ENCODE results near the gene EHMT1. TPM values are rescaled to one million over a fixed set of nuclear protein-coding genes. Genes with fewer than 3 reads are reported as not detected.

EHMT1 gene
- total RNA-seq, 4 donors from 2014 or later: 77.1 to 149 (median 86.6) TPM

GRCh38 chr9:137811283-137811870 lies 192.6 kb downstream of the EHMT1 start:
- H3K27ac ChIP-seq: no peak overlapping the region
- peaks cover 65% of the 10 kb centered on the region for H3K36me3 ChIP-seq
- H3K9me3 ChIP-seq: no peaks in the 10 kb centered on the region
- no peak overlapping the region for H3K4me3 ChIP-seq
- WGBS: 71% methylated on average over 19 of the region's 30 CpGs
- no peaks in the 10 kb centered on the region for H3K27me3 ChIP-seq
- DNase-seq (ENCODE audit: low spot score in 2 of 2): peak in 1 of 2 donors; percentile 59
- peaks cover 8% of the 10 kb centered on the region for H3K4me1 ChIP-seq
- TF ChIP-seq POLR2A (IDR thresholded peaks at IDR 0.05) (no peak), POLR2AphosphoS5 (IDR thresholded peaks at IDR 0.05) (no peak), CTCF (IDR thresholded peaks at IDR 0.05) (no peak), EP300 (IDR thresholded peaks at IDR 0.05) (no peak)

- no peak overlapping the region for H3K4me3 ChIP-seq
- H3K27ac ChIP-seq: no peak overlapping the region
Observed at GRCh38 chr9:137812356-137813023, 193.7 kb downstream of the EHMT1 start.

GRCh38 chr9:137813167-137813566 lies 194.4 kb downstream of the EHMT1 start:
- H3K27me3 ChIP-seq: no peaks in the 10 kb centered on the region
- H3K27ac ChIP-seq: no peak overlapping the region
- no peaks in the 10 kb centered on the region for H3K9me3 ChIP-seq
- DNase-seq (ENCODE audit: low spot score in 2 of 2): peak in 1 of 2 donors; percentile 50
- TF ChIP-seq POLR2AphosphoS5 (IDR thresholded peaks at IDR 0.05): no peak
- no peak for TF ChIP-seq POLR2A (IDR thresholded peaks at IDR 0.05)
- TF ChIP-seq CTCF (IDR thresholded peaks at IDR 0.05): no peak
- no peak for TF ChIP-seq EP300 (IDR thresholded peaks at IDR 0.05)
- H3K4me1 ChIP-seq: peaks cover 8% of the 10 kb centered on the region
- WGBS: 100% methylated on average over 3 of the region's 19 CpGs
- H3K4me3 ChIP-seq: no peak overlapping the region
- H3K36me3 ChIP-seq: peaks cover 83% of the 10 kb centered on the region

More at GRCh38 chr9:137812356-137813023, 193.7 kb downstream of the EHMT1 start:
- WGBS: 94% methylated on average over 9 of the region's 9 CpGs
- TF ChIP-seq POLR2AphosphoS5 (IDR thresholded peaks at IDR 0.05): no peak
- no peak for TF ChIP-seq EP300 (IDR thresholded peaks at IDR 0.05)
- TF ChIP-seq POLR2A (IDR thresholded peaks at IDR 0.05): no peak
- TF ChIP-seq CTCF (IDR thresholded peaks at IDR 0.05): no peak
- Histone ChIP-seq H3K4me1 (peaks cover 8% of the 10 kb centered on the region), H3K27me3 (no peaks in the 10 kb centered on the region), H3K36me3 (peaks cover 76% of the 10 kb centered on the region), H3K9me3 (no peaks in the 10 kb centered on the region)
- peak in 1 of 2 donors; percentile 34 for DNase-seq (ENCODE audit: low spot score in 2 of 2)

GRCh38 chr9:137813651-137814415 lies 195.0 kb downstream of the EHMT1 start:
- Histone ChIP-seq H3K36me3 (peaks cover 83% of the 10 kb centered on the region), H3K4me3 (no peak overlapping the region), H3K4me1 (peaks cover 8% of the 10 kb centered on the region), H3K27ac (no peak overlapping the region), H3K9me3 (no peaks in the 10 kb centered on the region), H3K27me3 (no peaks in the 10 kb centered on the region)
- 79% methylated on average over 24 of the region's 26 CpGs for WGBS
- no peak for TF ChIP-seq EP300 (IDR thresholded peaks at IDR 0.05)
- no peak for TF ChIP-seq POLR2A (IDR thresholded peaks at IDR 0.05)
- TF ChIP-seq POLR2AphosphoS5 (IDR thresholded peaks at IDR 0.05): no peak
- TF ChIP-seq CTCF (IDR thresholded peaks at IDR 0.05): no peak
- DNase-seq (ENCODE audit: low spot score in 2 of 2): peak in 1 of 2 donors; percentile 51

- Histone ChIP-seq H3K4me3 (no peak overlapping the region), H3K9me3 (no peaks in the 10 kb centered on the region), H3K27ac (no peak overlapping the region), H3K4me1 (peaks cover 8% of the 10 kb centered on the region), H3K27me3 (no peaks in the 10 kb centered on the region), H3K36me3 (peaks cover 77% of the 10 kb centered on the region)
- no peak for TF ChIP-seq POLR2AphosphoS5 (IDR thresholded peaks at IDR 0.05)
- TF ChIP-seq CTCF (IDR thresholded peaks at IDR 0.05): no peak
- TF ChIP-seq POLR2A (IDR thresholded peaks at IDR 0.05): no peak
- no peak for DNase-seq (ENCODE audit: low spot score in 2 of 2)
- WGBS: 76% methylated on average over 17 of the region's 23 CpGs
Observed at GRCh38 chr9:137814436-137814835, 195.6 kb downstream of the EHMT1 start.
